Endothelial cell (in vitro differentiated cells): ENCODE data around the gene MGAT5. TPM values are rescaled to one million over a fixed set of nuclear protein-coding genes. Genes with fewer than 3 reads are reported as not detected.

ENCODE experiments used
- DNase-seq: peaks from one replicate; pipeline ENCODE4 v3.0.0; 2021; ENCODE audit warnings: low spot score
- H3K27ac Mint-ChIP-seq: one replicate; pipeline ENCODE4 v1.8.0; 2021; ENCODE audit warnings: mixed read lengths, inconsistent platforms; ENCODE audit not compliant: unreplicated experiment
- H3K27me3 Mint-ChIP-seq: one replicate; pipeline ENCODE4 v1.8.0; 2021; ENCODE audit warnings: mild to moderate bottlenecking, moderate library complexity, mixed read lengths, inconsistent platforms; ENCODE audit not compliant: unreplicated experiment
- H3K36me3 Mint-ChIP-seq: one replicate; pipeline ENCODE4 v1.8.0; 2021; ENCODE audit warnings: mild to moderate bottlenecking, low read depth, mixed read lengths, inconsistent platforms; ENCODE audit not compliant: unreplicated experiment
- H3K4me1 Mint-ChIP-seq: one replicate; pipeline ENCODE4 v1.8.0; 2021; ENCODE audit warnings: mild to moderate bottlenecking, mixed read lengths, inconsistent platforms; ENCODE audit not compliant: unreplicated experiment
- H3K4me3 Mint-ChIP-seq: one replicate; pipeline ENCODE4 v1.8.0; 2021; ENCODE audit warnings: mild to moderate bottlenecking, mixed read lengths, inconsistent platforms; ENCODE audit not compliant: unreplicated experiment
- H3K9me3 Mint-ChIP-seq: one replicate; pipeline ENCODE4 v1.8.0; 2021; ENCODE audit warnings: mixed read lengths, inconsistent platforms; ENCODE audit not compliant: unreplicated experiment
- total RNA-seq: library from RNA; stranded (reverse); fragmentation: NEBNext Ultra II Directional; extraction: Animal tissue kit (Norgen Biotek cat#: 25700); gene quantifications from one replicate; pipeline ENCODE4 v1.2.1, GENCODE V29; 2021; ENCODE audit not compliant: unreplicated experiment
- TF ChIP-seq, protein P1 (sequence below): fragments of 200-600 bp; sonication (generic); IDR thresholded peaks from one replicate; pipeline ENCODE4 v1.5.0; 2021; ENCODE audit warnings: antibody characterized with exemption; ENCODE audit not compliant: unreplicated experiment

Gene MGAT5
- total RNA-seq, 1 donor from 2014 or later = 124 TPM

DNA sequence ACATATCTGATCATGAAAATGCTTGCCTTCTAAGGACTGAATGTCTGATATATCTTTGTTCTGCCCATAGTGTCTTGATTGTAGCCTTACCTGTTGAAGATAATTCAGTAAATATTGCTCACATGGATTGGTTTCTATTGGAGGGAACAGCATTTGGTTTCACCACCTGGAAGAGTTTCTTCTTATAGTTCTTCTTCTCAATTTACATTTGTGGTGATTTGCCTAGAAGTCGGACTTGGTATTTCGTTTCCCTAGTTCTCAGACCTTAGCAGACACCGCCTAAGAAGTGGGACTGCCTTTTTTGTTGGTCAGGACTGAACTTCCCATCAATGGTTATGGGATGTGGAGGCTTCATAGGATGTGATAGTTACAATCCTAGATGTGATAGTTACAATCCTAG, 20.2 kb downstream of the MGAT5 start:
- Mint-ChIP-seq H3K4me3 (no peak overlapping the region), H3K9me3 (no peaks in the 10 kb centered on the region), H3K36me3 (peaks cover 28% of the 10 kb centered on the region), H3K4me1 (peaks cover 10% of the 10 kb centered on the region), H3K27me3 (peaks cover 2% of the 10 kb centered on the region), H3K27ac (no peak overlapping the region)
- TF ChIP-seq, protein P1, sequence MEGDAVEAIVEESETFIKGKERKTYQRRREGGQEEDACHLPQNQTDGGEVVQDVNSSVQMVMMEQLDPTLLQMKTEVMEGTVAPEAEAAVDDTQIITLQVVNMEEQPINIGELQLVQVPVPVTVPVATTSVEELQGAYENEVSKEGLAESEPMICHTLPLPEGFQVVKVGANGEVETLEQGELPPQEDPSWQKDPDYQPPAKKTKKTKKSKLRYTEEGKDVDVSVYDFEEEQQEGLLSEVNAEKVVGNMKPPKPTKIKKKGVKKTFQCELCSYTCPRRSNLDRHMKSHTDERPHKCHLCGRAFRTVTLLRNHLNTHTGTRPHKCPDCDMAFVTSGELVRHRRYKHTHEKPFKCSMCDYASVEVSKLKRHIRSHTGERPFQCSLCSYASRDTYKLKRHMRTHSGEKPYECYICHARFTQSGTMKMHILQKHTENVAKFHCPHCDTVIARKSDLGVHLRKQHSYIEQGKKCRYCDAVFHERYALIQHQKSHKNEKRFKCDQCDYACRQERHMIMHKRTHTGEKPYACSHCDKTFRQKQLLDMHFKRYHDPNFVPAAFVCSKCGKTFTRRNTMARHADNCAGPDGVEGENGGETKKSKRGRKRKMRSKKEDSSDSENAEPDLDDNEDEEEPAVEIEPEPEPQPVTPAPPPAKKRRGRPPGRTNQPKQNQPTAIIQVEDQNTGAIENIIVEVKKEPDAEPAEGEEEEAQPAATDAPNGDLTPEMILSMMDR = no peak
- DNase-seq = no peak

DNA sequence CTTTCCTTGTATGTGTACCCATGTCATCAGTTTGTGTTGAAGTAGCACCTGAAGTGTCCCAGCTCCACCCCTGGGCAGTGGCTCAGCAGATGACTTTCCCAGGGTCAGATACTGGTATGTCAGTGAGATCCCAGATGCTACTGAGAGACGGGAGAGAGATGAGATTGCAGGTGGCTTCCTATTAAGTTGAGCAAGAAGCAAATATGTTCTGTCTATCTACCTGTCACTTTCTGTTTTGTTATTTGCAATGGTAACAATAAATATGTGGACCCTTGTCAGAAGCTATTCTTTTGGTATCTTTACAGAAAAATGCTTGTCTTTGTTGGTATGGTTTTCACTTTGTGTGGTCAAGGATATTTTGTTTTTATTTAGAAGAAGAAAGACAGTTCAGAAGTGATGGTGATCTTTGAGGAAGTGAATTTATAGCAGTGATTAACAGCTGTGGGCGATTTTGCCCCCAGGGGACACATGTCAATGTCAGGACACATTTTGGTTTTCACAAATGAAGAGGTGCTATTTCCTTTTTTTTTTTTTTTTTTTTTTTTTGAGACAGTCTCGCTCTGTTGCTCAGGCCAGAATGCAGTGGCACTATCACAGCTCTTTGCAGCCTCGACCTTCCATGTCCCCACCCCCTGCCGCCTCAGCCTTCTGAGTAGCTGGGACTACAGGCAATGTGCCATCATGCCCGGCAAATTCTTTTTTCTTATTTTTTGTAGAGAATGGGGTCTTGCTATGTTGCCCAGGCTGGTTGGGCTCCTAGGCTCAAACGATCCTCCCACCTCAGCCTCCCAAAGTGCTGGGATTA, 21.4 kb downstream of the MGAT5 start:
- DNase-seq = no peak
- H3K27ac Mint-ChIP-seq = no peak overlapping the region
- TF ChIP-seq, protein P1 = no peak
- H3K27me3 Mint-ChIP-seq = peaks cover 2% of the 10 kb centered on the region
- no peak overlapping the region for H3K4me3 Mint-ChIP-seq
- peaks cover 24% of the 10 kb centered on the region for H3K36me3 Mint-ChIP-seq
- H3K4me1 Mint-ChIP-seq = peaks cover 10% of the 10 kb centered on the region
- H3K9me3 Mint-ChIP-seq = no peaks in the 10 kb centered on the region

DNA sequence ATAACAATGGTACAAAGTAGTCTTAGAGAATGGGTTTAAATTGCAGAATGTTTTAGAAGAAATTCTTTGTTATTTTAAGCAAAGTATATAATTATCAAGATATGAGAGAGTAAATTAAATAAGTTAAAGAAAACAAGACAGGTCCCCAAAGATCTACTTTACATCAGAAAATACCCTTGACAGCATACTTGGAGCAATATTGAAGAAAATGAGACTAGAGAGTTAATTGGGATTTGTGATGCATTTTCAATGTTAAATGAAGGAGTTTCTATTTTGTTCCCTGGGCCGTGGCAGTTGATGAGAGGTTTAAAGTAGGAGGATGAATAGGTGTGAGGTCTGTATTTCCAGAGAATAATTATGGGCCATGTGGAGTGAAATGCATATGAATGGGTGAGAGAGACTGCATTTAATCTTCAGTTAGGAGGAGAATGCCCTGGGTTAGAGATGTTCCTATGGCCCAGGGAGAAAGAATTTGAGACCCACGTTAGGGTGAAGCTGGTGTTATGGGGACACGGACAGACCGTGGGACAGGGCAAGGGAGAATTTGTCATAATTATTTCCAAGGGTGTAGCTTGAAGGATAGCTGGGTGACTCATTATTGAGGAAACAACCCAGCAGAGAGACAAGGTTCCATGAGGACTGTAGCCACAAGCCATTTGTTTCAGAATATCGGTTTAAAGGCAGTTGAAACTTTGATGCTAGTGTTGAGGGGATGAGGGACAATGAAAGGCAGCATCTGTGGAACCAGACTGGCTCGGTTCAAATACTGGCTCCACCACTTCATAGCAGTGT, 22.7 kb downstream of the MGAT5 start:
- TF ChIP-seq, protein P1 = no peak
- no peak for DNase-seq
- H3K9me3 Mint-ChIP-seq = no peaks in the 10 kb centered on the region
- H3K27ac Mint-ChIP-seq = no peak overlapping the region
- H3K27me3 Mint-ChIP-seq = peaks cover 2% of the 10 kb centered on the region
- H3K36me3 Mint-ChIP-seq = peaks cover 25% of the 10 kb centered on the region
- no peak overlapping the region for H3K4me3 Mint-ChIP-seq
- H3K4me1 Mint-ChIP-seq = peaks cover 10% of the 10 kb centered on the region

DNA sequence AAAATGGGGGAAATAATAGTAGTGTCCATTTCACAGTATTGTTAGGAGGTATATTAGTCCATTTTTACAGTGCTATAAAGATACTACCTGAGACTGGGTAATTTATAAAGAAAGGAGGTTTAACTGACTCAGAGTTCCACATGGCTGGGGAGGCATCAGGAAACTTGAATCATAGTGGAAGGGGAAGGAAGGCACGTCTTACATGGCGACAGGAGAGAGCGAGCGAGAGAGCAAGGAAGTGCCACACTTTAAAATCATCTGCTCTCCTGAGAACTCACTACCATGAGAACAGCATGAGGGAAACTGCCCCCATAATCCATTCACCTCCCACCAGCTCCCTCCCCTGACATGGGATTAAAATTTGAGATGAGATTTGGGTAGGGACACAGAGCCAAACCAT, 23.4 kb downstream of the MGAT5 start:
- TF ChIP-seq, protein P1 = no peak
- H3K27me3 Mint-ChIP-seq = no peaks in the 10 kb centered on the region
- DNase-seq = no peak
- no peak overlapping the region for H3K27ac Mint-ChIP-seq
- H3K9me3 Mint-ChIP-seq = no peaks in the 10 kb centered on the region
- H3K4me1 Mint-ChIP-seq = peaks cover 10% of the 10 kb centered on the region
- peaks cover 25% of the 10 kb centered on the region for H3K36me3 Mint-ChIP-seq
- no peak overlapping the region for H3K4me3 Mint-ChIP-seq

DNA sequence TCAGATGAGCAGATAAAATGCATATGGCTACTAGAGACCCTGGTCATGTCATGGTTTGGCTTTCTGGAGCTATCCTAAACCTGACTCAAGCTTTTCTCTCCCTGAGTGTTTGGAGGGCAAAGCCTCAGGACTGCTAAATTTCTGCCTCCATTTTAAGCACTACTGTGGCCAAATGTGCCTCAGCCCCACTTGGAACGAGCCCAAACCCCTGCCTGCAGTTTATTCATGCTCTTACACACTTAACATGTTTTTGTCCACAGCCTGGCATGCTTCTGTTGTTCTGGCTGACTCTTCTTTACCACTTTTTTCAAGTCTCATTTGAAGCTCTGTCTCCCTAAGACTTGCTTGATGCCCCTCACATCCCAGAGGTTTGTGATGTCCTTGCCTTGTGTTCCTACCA, 24.7 kb downstream of the MGAT5 start:
- H3K27me3 Mint-ChIP-seq = no peaks in the 10 kb centered on the region
- H3K4me1 Mint-ChIP-seq = peaks cover 10% of the 10 kb centered on the region
- no peaks in the 10 kb centered on the region for H3K9me3 Mint-ChIP-seq
- no peak overlapping the region for H3K27ac Mint-ChIP-seq
- H3K36me3 Mint-ChIP-seq = peaks cover 25% of the 10 kb centered on the region
- DNase-seq = no peak
- TF ChIP-seq, protein P1 = no peak
- H3K4me3 Mint-ChIP-seq = no peak overlapping the region
